Measurements from ENCODE around the gene CCDC158.

CCDC158 gene

DNA sequence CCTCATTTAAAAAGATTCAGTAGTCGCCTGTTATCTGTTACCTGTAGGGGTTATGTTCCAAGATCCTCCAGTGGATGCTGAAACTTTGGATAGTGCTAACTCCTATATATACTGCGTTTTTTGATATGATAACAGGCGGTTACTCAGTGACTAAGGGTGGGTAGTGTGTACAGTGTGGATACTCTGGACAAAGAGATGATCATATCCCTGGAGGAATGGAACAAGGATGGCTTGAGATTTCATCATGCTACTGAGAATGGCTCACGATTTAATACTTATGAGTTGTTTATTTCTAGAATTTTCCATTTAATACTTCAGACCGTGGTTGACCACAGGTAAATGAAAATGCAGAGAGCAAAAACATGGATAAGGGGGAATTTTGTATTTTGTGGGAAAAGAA lies 147.9 kb downstream of the CCDC158 start:
- no peak overlapping the region for H3K4me3 ChIP-seq (ENCODE audit: low read depth, low read length)
- TF ChIP-seq, protein P1, sequence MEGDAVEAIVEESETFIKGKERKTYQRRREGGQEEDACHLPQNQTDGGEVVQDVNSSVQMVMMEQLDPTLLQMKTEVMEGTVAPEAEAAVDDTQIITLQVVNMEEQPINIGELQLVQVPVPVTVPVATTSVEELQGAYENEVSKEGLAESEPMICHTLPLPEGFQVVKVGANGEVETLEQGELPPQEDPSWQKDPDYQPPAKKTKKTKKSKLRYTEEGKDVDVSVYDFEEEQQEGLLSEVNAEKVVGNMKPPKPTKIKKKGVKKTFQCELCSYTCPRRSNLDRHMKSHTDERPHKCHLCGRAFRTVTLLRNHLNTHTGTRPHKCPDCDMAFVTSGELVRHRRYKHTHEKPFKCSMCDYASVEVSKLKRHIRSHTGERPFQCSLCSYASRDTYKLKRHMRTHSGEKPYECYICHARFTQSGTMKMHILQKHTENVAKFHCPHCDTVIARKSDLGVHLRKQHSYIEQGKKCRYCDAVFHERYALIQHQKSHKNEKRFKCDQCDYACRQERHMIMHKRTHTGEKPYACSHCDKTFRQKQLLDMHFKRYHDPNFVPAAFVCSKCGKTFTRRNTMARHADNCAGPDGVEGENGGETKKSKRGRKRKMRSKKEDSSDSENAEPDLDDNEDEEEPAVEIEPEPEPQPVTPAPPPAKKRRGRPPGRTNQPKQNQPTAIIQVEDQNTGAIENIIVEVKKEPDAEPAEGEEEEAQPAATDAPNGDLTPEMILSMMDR (IDR thresholded peaks at IDR 0.05; ENCODE audit: borderline replicate concordance, insufficient read depth, low read depth, low read length) = no peak

DNA sequence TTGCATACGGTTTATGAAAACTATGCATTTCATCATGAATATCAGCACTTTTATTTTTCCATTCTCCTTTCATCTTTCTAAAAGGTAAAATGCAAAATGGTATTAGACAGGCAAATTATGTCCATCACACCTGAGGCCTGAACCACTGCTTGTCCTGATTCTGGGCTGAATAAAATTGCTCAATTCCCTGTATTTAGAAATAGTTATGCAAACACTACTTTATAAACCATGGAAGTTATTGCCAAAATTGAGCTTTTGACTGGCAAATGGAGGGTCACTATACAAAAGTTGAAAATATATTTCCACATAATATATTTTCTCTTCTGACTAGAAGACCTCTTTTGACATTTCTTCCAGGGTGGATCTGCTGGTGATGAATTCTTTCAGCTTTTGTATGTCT lies 148.4 kb downstream of the CCDC158 start:
- no peak overlapping the region for H3K4me3 ChIP-seq (ENCODE audit: low read depth, low read length)
- TF ChIP-seq, protein P1 (IDR thresholded peaks at IDR 0.05; ENCODE audit: borderline replicate concordance, insufficient read depth, low read depth, low read length) = no peak

DNA sequence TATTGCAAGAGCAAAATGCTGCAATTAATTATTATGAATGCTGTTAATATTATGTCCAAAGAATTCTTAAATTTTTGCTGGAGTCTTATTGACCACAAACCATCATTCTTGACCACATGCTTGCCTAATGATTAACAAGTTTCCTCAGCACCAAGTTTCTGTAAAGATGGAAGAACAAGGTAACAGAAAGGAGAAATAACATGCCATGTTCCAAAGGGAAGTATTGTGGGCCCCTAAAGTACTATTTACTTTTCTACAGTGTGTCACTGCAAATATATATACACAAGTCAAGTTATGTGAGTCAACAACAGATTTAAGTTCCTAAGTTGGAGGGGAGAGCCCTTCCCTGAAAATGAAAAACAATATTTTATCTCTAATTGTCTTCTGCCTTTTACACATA lies 148.9 kb downstream of the CCDC158 start:
- H3K4me3 ChIP-seq (ENCODE audit: low read depth, low read length) = no peak overlapping the region
- TF ChIP-seq, protein P1 (IDR thresholded peaks at IDR 0.05; ENCODE audit: borderline replicate concordance, insufficient read depth, low read depth, low read length) = no peak

DNA sequence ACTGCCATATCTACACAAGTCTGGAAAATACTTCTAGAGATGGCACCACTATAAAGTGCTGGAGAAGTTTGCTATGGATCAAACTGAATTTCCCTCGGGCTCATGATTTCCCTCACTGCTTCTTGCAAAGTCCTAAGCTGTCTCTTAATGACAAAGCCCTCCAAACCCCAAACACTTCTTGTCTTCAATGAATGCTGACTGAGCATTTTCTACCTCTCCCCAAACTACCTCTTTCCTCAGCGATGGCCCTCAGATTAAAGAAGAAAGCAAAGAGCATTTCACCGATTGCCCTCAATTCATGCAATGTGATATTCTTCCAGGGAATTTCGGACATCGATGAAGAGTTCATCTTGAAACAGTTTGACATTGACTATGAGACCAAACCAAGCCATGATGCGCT lies 149.7 kb downstream of the CCDC158 start:
- TF ChIP-seq, protein P1 (IDR thresholded peaks at IDR 0.05; ENCODE audit: borderline replicate concordance, insufficient read depth, low read depth, low read length) = no peak
- no peak overlapping the region for H3K4me3 ChIP-seq (ENCODE audit: low read depth, low read length)

DNA sequence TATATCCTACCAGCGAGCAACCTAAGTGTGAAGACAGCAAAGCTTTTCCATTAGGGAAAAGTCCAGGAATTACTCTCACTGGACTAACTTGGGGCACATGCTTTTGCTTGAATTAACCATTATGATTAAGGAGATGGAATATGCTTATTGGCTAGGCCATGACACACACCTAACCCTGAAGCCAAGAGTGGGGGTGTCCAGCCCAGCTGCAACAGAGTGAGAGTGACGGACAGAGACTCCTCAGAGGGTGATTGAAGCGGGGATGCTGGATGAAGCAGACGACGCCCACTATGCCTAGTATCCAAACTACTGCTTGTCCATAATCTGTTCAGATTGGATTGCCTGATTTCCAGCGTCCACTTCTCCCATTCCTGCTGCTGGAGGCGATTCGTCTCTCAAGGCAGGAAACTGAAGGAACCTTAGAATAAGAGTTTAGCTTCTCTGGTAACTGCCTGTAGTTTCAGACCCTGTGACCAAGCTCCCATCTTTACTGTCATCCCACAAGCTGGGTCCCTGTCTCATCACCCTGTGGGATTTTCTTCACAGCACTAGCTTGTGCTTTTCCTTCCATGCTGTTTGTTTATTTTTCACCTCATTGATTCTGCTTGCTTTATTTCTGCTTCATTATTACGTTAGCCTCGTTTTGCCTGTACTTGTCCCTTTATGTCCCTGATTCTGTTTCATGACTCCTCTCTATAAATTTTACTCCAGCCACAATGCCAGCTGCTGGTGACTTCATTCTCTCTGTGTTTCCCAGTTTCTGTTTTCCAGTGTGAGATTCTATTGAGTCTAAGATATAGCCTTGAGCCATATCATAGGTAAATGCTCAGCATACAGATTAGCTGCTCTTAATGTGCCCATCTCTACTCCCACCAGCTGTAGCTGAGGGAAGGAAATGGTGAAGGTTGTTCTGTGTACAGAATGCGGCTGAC lies 150.4 kb downstream of the CCDC158 start:
- TF ChIP-seq, protein P1 (IDR thresholded peaks at IDR 0.05; ENCODE audit: borderline replicate concordance, insufficient read depth, low read depth, low read length) = no peak
- H3K4me3 ChIP-seq (ENCODE audit: low read depth, low read length) = no peak overlapping the region

DNA sequence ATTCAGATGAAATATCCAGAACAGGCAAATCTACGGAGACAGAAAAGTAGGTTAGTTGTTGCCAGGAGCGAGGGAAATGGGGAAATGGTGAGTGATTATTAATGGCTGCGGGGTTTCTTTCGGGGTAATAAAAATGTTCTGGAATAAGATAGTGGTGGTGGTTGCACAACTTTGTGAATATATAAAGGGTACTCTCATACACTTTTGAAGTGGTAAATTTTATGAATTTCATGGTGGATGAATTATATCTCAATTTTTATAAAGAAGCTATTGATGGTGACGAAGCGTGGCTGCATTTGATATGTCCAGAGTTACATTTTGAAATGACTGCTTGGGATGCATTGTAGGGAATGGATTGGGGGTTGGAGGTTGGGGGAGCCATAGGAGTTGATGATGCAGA lies 153.1 kb downstream of the CCDC158 start:
- H3K4me3 ChIP-seq (ENCODE audit: low read depth, low read length) = no peak overlapping the region
- TF ChIP-seq, protein P1 (IDR thresholded peaks at IDR 0.05; ENCODE audit: borderline replicate concordance, insufficient read depth, low read depth, low read length) = no peak

DNA sequence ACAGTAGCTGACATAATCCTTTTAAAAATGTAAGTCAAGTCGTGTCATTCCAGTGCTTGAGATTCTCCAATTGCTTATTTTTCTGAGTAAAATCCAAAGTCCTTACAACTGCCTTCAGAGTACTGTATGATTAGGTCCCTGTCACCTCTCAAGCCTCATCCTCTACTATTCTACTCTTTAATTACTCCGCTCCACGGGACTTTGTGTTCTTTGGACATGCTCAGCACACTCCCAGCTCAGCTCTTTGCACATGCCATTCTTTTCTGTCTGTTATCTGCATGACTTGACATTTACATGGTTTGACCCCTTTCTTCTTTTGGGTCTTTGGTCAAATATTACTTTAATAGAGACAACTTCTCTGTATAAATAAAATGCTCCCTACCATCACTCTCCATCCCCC lies 154.3 kb downstream of the CCDC158 start:
- TF ChIP-seq, protein P1 (IDR thresholded peaks at IDR 0.05; ENCODE audit: borderline replicate concordance, insufficient read depth, low read depth, low read length) = no peak
- no peak overlapping the region for H3K4me3 ChIP-seq (ENCODE audit: low read depth, low read length)

All from GM12875 (cell line).